Measurements from ENCODE around the gene CISH. TPM values are rescaled to one million over a fixed set of nuclear protein-coding genes. Genes with fewer than 3 reads are reported as not detected.

CISH gene
- total and polyA plus RNA-seq, 9 of the 15 experiments (the other 6 are each of a cell fraction or from before 2014, with no cell fraction given) = 1.7 to 47.7 (median 18.3) TPM

GRCh38 chr3:50568947-50569749 lies 42.4 kb downstream of the CISH start, which contains the start of gene HEMK1 (continued):
- TF ChIP-seq ZBTB40 (IDR thresholded peaks at IDR 0.05) (peak; percentile 99), ZBTB40 (CRISPR knock-in tag; IDR thresholded peaks at IDR 0.05) (no peak), SMARCC2 (IDR thresholded peaks at IDR 0.05; ENCODE audit: low read depth) (no peak), IRF1 (CRISPR knock-in tag; IDR thresholded peaks at IDR 0.05; ENCODE audit: borderline replicate concordance) (no peak), EWSR1 (IDR thresholded peaks at IDR 0.05; ENCODE audit: borderline replicate concordance, low read depth, partially characterized antibody) (no peak), PPARD (CRISPR knock-in tag; IDR thresholded peaks at IDR 0.05) (no peak), ZBTB7A (IDR thresholded peaks at IDR 0.05; ENCODE audit: borderline replicate concordance, control insufficient read depth, low read depth, low read length) (peak; percentile 93), SRSF3 (IDR thresholded peaks at IDR 0.05; ENCODE audit: insufficient read depth, low read length) (no peak), NCOA4 (IDR thresholded peaks at IDR 0.05; ENCODE audit: partially characterized antibody) (no peak), NR2C2 (CRISPR knock-in tag; IDR thresholded peaks at IDR 0.05) (peak; percentile 68), NR2C2 (tag; IDR thresholded peaks at IDR 0.05) (peak; percentile 96), HES1 (IDR thresholded peaks at IDR 0.05; ENCODE audit: low read depth) (no peak), E2F6 (IDR thresholded peaks at IDR 0.05; ENCODE audit: borderline replicate concordance in 1 of 2, extremely low read depth in 1 of 2, insufficient read depth in 1 of 2, insufficient read length in 1 of 2, low read depth in 1 of 2, low read length in 1 of 2, poor library complexity in 1 of 2, severe bottlenecking in 1 of 2) (no peak), SIN3B (IDR thresholded peaks at IDR 0.05; ENCODE audit: low read depth) (peak; percentile 90), RFX1 (IDR thresholded peaks at IDR 0.05) (no peak)

All from K562 (cell line).